Measurements from ENCODE around the gene COL6A1. TPM values are rescaled to one million over a fixed set of nuclear protein-coding genes. Genes with fewer than 3 reads are reported as not detected.

COL6A1 gene
- total and polyA plus RNA-seq, 2 donors (not counting 1 experiment from before 2014, with no cell fraction given): 645 to 1,137 TPM

DNA sequence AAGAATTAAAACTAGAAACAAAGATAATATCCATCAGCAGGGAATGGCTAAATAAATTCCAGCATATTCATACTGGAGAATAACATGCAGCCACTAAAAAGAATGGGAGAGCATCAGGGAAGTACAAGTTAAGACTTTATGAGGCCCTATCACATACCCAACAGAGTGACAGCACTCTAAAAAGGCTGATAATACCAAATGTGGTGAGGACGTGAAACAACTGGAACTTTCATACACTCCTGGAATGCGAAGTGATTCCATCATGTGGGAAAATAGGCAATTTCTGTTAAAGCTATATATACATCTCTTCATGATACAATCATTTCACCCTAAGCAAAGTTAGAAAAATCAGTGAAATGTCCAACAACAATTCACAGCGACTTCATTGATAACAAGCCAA is 42.6 kb downstream of the COL6A1 start:
- DNase-seq (ENCODE audit: low read depth in 2 of 2): no peak
- TF ChIP-seq CTCF (conservative IDR thresholded peaks at IDR 0.05 in 1 of 2, IDR thresholded peaks at IDR 0.05 in 1 of 2; ENCODE audit: low read depth in 1 of 2, low read length in 2 of 2) (no peak), EZH2 (IDR thresholded peaks at IDR 0.05; ENCODE audit: low read length, missing control alignments) (no peak)
- Histone ChIP-seq H3K9me3 (ENCODE audit: control insufficient read depth, insufficient read depth, low read depth, low read length) (no peaks in the 10 kb centered on the region), H3K36me3 (ENCODE audit: control insufficient read depth, insufficient read depth, low read length) (no peaks in the 10 kb centered on the region), H3K27ac (ENCODE audit: insufficient read depth, low read length) (no peak overlapping the region), H4K20me1 (ENCODE audit: control insufficient read depth, extremely low read depth, insufficient read depth, low read length) (no peaks in the 10 kb centered on the region), H3K9ac (ENCODE audit: insufficient read depth, low read length) (no peak overlapping the region), H3K4me3 (replicated peaks in 1 of 4; ENCODE audit: control extremely low read depth in 1 of 4, insufficient read depth in 1 of 4, low read depth in 3 of 4, low read length in 4 of 4) (no peak overlapping the region), H3K4me1 (ENCODE audit: control insufficient read depth, extremely low read depth, insufficient read depth, low read length) (peaks cover 19% of the 10 kb centered on the region), H3K27me3 (ENCODE audit: control insufficient read depth, insufficient read depth, low read length) (no peaks in the 10 kb centered on the region), H2AFZ (ENCODE audit: low read length) (no peak overlapping the region), H3K4me2 (ENCODE audit: extremely low read depth, insufficient read depth, low read length) (no peak overlapping the region), H3K79me2 (ENCODE audit: control insufficient read depth, insufficient read depth, low read length) (no peaks in the 10 kb centered on the region)

DNA sequence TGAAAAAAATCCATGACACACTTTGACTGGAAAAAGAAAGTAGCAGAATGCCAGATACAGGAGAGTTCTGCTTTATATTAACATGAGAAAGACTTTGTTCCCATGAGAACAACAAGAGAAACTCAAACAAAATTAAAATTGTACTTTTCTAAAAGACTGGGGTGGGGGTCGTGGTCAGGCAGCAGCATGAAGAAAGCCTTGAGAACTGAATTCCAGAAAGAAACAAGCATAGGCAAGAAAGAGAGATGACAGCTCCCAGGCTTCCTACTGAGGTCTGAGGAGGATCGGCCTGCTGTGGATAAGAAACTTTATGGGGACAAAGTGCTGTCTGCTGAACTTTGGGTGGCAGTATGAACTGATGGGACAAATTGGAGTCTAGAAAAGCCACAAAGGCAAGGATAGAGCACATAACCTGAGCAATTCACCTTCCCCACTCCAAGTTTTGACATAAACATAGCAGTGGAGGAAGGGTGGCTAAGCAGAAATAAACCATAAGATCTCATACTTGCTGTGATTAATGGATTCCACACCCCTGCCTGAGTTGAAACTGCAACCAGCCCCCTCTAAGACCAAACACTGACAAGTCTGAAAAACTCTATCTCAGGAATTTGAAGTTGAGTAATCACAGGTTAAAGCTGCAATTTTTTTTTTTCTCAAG is 43.7 kb downstream of the COL6A1 start:
- Histone ChIP-seq H3K4me2 (ENCODE audit: extremely low read depth, insufficient read depth, low read length) (peak overlapping the region; percentile 66), H3K36me3 (ENCODE audit: control insufficient read depth, insufficient read depth, low read length) (no peaks in the 10 kb centered on the region), H3K9me3 (ENCODE audit: control insufficient read depth, insufficient read depth, low read depth, low read length) (no peaks in the 10 kb centered on the region), H3K27ac (ENCODE audit: insufficient read depth, low read length) (peak overlapping the region; percentile 22), H2AFZ (ENCODE audit: low read length) (no peak overlapping the region), H3K9ac (ENCODE audit: insufficient read depth, low read length) (no peak overlapping the region), H3K4me3 (replicated peaks in 1 of 4; ENCODE audit: control extremely low read depth in 1 of 4, insufficient read depth in 1 of 4, low read depth in 3 of 4, low read length in 4 of 4) (no peak overlapping the region), H4K20me1 (ENCODE audit: control insufficient read depth, extremely low read depth, insufficient read depth, low read length) (no peaks in the 10 kb centered on the region), H3K27me3 (ENCODE audit: control insufficient read depth, insufficient read depth, low read length) (no peaks in the 10 kb centered on the region), H3K4me1 (ENCODE audit: control insufficient read depth, extremely low read depth, insufficient read depth, low read length) (peaks cover 19% of the 10 kb centered on the region), H3K79me2 (ENCODE audit: control insufficient read depth, insufficient read depth, low read length) (no peaks in the 10 kb centered on the region)
- TF ChIP-seq CTCF (conservative IDR thresholded peaks at IDR 0.05 in 1 of 2, IDR thresholded peaks at IDR 0.05 in 1 of 2; ENCODE audit: low read depth in 1 of 2, low read length in 2 of 2) (no peak), EZH2 (IDR thresholded peaks at IDR 0.05; ENCODE audit: low read length, missing control alignments) (no peak)
- DNase-seq (ENCODE audit: low read depth in 2 of 2): peak in 1 of 2 donors; percentile 90

- Histone ChIP-seq H3K9me3 (ENCODE audit: control insufficient read depth, insufficient read depth, low read depth, low read length) (no peaks in the 10 kb centered on the region), H3K9ac (ENCODE audit: insufficient read depth, low read length) (peak overlapping the region; percentile 35), H3K4me2 (ENCODE audit: extremely low read depth, insufficient read depth, low read length) (peak overlapping the region; percentile 72), H4K20me1 (ENCODE audit: control insufficient read depth, extremely low read depth, insufficient read depth, low read length) (no peaks in the 10 kb centered on the region), H3K27ac (ENCODE audit: insufficient read depth, low read length) (peak overlapping the region; percentile 82), H3K4me3 (replicated peaks in 1 of 4; ENCODE audit: control extremely low read depth in 1 of 4, insufficient read depth in 1 of 4, low read depth in 3 of 4, low read length in 4 of 4) (no peak overlapping the region), H3K27me3 (ENCODE audit: control insufficient read depth, insufficient read depth, low read length) (no peaks in the 10 kb centered on the region), H3K79me2 (ENCODE audit: control insufficient read depth, insufficient read depth, low read length) (no peaks in the 10 kb centered on the region), H2AFZ (ENCODE audit: low read length) (no peak overlapping the region), H3K36me3 (ENCODE audit: control insufficient read depth, insufficient read depth, low read length) (no peaks in the 10 kb centered on the region), H3K4me1 (ENCODE audit: control insufficient read depth, extremely low read depth, insufficient read depth, low read length) (peaks cover 18% of the 10 kb centered on the region)
- peak; percentile 51 to 93 for DNase-seq (ENCODE audit: low read depth in 2 of 2)
- TF ChIP-seq CTCF (conservative IDR thresholded peaks at IDR 0.05 in 1 of 2, IDR thresholded peaks at IDR 0.05 in 1 of 2; ENCODE audit: low read depth in 1 of 2, low read length in 2 of 2) (no peak), EZH2 (IDR thresholded peaks at IDR 0.05; ENCODE audit: low read length, missing control alignments) (no peak)
Measured at GRCh38 chr21:46027851-46028493, 46.4 kb downstream of the COL6A1 start.
